Astrocyte of the spinal cord (primary cell): ENCODE measurements around the gene GABBR2.

Experiments
- DNase-seq: peaks from one replicate; pipeline ENCODE4 v3.0.0; 2011; ENCODE audit warnings: low read depth, low spot score
- H3K4me3 ChIP-seq: 2 replicates; pipeline ENCODE4 v1.5.1; 2011; ENCODE audit warnings: low read depth, mild to moderate bottlenecking, low read length, moderate library complexity
- in situ Hi-C: cut with HindIII; loops from 2 replicates; pipeline ENCODE4 v1.10.0; 2017; ENCODE audit warnings: low sequenced_read_pairs
- TF ChIP-seq, protein P1 (sequence below): IDR thresholded peaks from 2 replicates; pipeline ENCODE4 v1.5.1; 2012; ENCODE audit warnings: low read depth, mild to moderate bottlenecking, low read length, inconsistent platforms

GABBR2 gene

DNA sequence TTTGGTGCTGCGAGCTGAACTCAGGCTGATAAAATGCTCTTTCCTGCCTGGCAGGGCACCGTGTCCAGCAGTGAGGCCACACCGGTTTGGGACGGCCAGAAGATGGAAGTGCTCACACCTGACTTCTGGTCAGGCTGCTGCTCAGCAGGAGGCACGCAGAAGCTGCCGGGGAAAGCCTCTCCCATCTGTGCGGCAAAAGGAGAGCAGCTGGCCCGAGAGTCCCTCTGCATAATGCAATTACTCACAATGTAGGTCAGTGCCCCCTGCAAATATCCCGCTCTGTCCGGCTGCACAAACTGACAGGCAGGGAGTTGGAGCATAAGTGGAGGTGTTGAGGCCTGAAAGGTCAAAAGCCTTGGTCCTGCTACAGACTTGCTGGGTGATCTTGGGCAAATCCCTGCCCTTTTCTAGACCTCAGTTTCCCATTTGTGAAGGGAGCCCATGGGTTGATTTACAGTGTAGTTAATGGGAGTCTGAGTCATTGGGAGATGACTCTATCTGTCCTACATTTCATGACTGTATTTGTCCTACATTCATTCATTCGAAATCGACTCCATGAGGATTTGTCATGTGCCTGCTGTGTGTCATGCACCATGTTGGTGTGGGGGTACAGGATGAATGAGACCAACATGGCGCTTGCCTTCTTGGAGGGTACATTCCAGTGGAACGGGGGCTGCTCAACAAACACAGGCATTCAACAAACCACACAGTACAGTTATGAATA, 391.4 kb downstream of the GABBR2 start:
- peak; percentile 55 for DNase-seq
- H3K4me3 ChIP-seq = no peak overlapping the region
- in situ Hi-C loops = no loop called here
- TF ChIP-seq, protein P1, sequence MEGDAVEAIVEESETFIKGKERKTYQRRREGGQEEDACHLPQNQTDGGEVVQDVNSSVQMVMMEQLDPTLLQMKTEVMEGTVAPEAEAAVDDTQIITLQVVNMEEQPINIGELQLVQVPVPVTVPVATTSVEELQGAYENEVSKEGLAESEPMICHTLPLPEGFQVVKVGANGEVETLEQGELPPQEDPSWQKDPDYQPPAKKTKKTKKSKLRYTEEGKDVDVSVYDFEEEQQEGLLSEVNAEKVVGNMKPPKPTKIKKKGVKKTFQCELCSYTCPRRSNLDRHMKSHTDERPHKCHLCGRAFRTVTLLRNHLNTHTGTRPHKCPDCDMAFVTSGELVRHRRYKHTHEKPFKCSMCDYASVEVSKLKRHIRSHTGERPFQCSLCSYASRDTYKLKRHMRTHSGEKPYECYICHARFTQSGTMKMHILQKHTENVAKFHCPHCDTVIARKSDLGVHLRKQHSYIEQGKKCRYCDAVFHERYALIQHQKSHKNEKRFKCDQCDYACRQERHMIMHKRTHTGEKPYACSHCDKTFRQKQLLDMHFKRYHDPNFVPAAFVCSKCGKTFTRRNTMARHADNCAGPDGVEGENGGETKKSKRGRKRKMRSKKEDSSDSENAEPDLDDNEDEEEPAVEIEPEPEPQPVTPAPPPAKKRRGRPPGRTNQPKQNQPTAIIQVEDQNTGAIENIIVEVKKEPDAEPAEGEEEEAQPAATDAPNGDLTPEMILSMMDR = no peak

DNA sequence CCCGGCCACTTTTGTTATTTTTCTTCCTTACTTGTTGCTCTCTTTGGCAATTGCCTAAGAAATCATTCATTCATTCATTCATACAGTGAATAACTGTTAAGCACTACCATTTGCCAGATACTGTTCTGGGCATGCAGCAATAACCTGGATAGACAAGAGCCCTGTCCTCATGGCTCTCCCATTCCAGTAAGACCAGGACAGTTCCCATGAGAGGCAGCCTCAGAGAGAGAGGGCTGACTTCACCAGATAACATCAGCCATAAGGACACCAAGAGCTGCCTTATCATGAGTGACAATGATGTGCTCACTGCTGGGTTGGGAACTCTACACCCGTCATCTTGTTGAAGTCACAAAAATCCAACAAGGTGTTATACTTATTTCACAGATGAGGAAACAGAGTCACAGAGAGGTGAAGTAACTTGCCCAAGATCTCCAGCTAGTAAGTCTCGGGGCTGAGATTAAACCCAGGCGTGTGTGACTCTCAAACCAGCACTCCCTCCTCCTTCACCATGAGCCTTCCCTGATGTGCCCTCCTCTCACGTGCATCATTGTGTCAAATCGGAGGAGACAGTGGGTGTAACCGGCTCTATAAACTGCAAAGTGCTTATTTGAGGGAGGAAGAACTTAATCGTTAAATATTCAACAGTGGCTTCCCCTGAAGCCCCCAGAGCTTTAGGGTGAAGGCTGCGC, 392.1 kb downstream of the GABBR2 start:
- in situ Hi-C loops = no loop called here
- DNase-seq = no peak
- TF ChIP-seq, protein P1 = no peak
- no peak overlapping the region for H3K4me3 ChIP-seq

DNA sequence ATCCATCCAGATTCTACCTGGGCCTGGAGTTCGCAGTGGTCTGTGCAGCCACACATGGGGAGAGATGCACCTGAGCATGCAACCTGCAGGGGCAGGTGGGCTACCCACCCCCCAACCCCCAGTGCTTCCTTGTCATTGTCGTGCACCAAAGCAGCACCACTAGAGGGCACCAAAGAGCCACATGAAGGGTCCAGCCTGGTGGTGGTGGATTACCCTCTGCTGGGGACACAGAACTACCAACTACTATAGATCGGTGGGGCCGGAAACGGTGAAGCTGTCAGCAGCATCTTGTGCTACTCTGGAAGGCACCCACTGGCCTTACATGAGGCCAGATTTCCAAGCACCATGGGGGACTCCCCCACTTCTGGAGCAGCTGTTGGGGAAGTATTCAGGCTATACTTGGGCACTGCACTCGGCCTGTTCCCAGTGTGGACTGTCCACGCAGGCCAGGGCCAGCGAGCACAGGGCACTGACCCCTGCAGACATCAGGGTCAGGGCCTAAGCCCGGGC, 393.1 kb downstream of the GABBR2 start:
- H3K4me3 ChIP-seq = no peak overlapping the region
- peak; percentile 78 for DNase-seq
- TF ChIP-seq, protein P1 = peak; percentile 94
- in situ Hi-C loops = no loop called here

DNA sequence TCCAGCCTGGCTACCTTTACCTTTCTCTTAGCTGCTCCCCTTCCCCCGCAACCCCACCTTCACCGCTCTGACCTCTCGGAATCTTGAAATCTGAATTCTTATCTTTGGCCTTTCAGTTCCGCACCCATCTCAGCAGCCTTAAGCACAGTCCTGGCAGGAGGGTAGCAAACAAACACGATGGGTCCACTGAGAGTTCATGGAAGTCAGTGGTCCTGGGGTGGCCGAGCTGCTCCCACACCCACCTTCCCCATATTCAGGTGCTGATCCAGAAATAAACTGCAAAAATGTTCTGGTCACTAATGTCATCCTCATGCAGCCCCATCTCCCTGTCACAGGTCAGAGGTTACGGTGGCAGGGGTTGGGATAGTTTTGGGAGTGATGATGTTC, 393.7 kb downstream of the GABBR2 start:
- H3K4me3 ChIP-seq = no peak overlapping the region
- in situ Hi-C loops = no loop called here
- TF ChIP-seq, protein P1 = no peak
- DNase-seq = no peak

DNA sequence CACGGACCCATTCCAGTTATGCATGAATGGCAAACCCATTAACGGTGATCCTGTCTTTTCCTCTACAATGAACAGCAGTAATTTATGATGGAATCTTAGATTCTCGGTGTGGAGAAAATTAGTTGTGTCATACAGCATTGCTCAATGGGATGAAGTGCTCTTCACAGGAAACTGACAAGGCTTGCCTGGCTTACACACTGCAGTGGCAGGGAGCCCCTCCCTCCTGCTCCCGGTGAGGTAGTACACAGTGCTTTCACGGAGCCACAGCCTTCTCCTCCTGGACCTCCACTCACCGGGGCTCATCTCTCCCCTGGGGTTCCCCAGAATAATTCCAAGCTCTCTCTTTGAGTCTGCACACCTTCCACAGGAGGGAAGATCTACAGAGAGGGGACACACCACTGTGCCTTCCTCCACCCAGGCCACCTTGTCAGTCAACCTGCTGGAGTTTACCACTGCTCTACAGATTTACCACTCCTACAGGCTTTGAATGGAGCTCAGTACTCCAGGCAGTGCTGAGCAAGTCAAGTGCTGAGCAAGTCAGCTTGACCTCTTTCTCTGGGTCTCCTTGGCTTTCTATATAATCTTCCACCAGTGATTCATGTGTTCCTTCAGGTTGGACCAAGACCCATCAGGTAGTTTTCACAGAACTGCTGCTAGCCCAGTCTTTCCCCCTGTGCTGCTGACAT, 394.2 kb downstream of the GABBR2 start:
- no peak for DNase-seq
- TF ChIP-seq, protein P1 = no peak
- in situ Hi-C loops = no loop called here
- no peak overlapping the region for H3K4me3 ChIP-seq

DNA sequence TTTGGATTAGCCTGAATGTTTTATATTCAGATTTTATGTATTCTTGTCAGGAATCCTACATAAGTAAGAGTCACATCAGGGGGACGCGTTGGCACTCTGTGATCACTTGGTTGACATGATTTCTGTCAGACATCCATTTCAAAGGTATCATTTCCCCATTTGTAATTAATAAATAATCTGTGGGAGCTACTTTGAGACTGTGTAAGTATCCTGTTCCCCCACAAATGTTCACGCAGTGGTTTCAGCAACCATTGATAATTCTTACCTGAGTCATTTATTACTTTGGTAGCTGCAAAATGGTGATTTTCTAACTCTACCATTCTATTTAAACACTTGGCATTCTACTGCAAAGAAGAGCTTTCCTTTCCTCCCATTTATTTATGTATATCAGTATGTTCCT, 396.4 kb downstream of the GABBR2 start:
- no peak overlapping the region for H3K4me3 ChIP-seq
- DNase-seq = no peak
- in situ Hi-C loops = no loop called here
- TF ChIP-seq, protein P1 = no peak
